GM23248 (cell line): ENCODE results near the gene HHIP.

Experiments
- EZH2 ChIP-seq: fragments of 200-600 bp; sonication (generic); IDR thresholded peaks from 2 replicates; pipeline ENCODE4 v1.6.1; 2018; ENCODE audit warnings: antibody characterized with exemption, mild to moderate bottlenecking; ENCODE audit not compliant: insufficient read depth, poor library complexity, severe bottlenecking
- EZH2phosphoT487 ChIP-seq: fragments of 200-600 bp; sonication (generic); IDR thresholded peaks from 2 replicates; pipeline ENCODE4 v1.6.1; 2018; ENCODE audit warnings: antibody characterized with exemption, moderate library complexity, mild to moderate bottlenecking, low read depth; ENCODE audit not compliant: insufficient read depth

DNA sequence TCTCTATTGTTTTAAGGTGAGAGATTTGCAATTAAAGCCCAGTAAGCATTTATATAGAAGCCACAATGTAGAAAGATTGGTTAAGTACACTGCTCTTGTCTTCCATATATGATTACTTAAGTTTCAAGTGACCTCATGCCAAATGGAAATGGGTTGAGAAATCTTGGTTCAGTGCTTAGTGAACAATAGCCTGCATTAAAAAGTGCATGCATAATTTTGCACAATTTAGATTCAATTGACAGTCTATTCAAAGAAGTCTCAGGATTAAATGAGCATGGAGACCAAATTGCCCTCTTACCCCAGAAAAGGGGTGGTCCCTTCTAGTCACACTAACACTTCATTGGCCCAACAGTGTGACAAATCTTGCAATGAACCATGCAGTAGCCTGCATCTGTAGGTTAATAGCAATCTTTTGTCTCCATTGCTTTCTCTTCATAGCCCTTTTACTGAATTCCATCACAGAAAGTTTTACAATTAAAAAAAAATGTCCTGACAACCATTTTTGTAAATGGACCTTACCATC lies 93.6 kb downstream of the HHIP start:
- no peak for TF ChIP-seq EZH2
- no peak for TF ChIP-seq EZH2phosphoT487
